Tibial nerve (tissue), 4 donors: ENCODE data around the gene ZCWPW1. TPM values are rescaled to one million over a fixed set of nuclear protein-coding genes. Genes with fewer than 3 reads are reported as not detected.

ENCODE experiments used
- DNase-seq, 2 donors: peaks; one replicate each; pipeline ENCODE4 v3.0.0-alpha.2; 2019; ENCODE audit warnings: low spot score in 2 of 2
- H3K27ac ChIP-seq, 4 donors: fragments of 200-600 bp; sonication (generic) in 3 of 4; one replicate each; pipeline ENCODE4 v1.5.1; 2017 to 2019; ENCODE audit warnings: mild to moderate bottlenecking in 1 of 4
- H3K27me3 ChIP-seq, 2 donors: fragments of 200-600 bp; sonication (generic) in 1 of 2; one replicate each; pipeline versions ENCODE4 v1.5.1 to v1.6.0; 2017 to 2019
- H3K36me3 ChIP-seq, 3 donors: fragments of 200-600 bp; sonication (generic); one replicate each; pipeline ENCODE4 v1.5.1; 2018 to 2019
- H3K4me1 ChIP-seq, 4 donors: fragments of 200-600 bp; sonication (generic) in 3 of 4; one replicate each; pipeline ENCODE4 v1.5.1; 2017 to 2019
- H3K4me3 ChIP-seq, 4 donors: fragments of 200-600 bp; sonication (generic) in 3 of 4; one replicate each; pipeline ENCODE4 v1.5.1; 2017 to 2019; ENCODE audit warnings: mild to moderate bottlenecking in 1 of 4, moderate library complexity in 1 of 4
- H3K9me3 ChIP-seq, 4 donors: fragments of 200-600 bp; sonication (generic) in 3 of 4; one replicate each; pipeline ENCODE4 v1.5.1; 2017 to 2019
- CTCF ChIP-seq, 5 experiments: fragments of 200-600 bp in 3 of 5; fragments of 450-650 bp in 2 of 5; sonication (generic) in 3 of 5; IDR thresholded peaks; one replicate each; pipeline ENCODE4 v1.5.1; 2016 to 2019; ENCODE audit warnings: antibody characterized with exemption in 5 of 5, mild to moderate bottlenecking in 3 of 5, moderate library complexity in 2 of 5
- EP300 ChIP-seq, 2 donors: sonication (generic); formaldehyde crosslinking; IDR thresholded peaks; one replicate each; pipeline ENCODE4 v1.6.1; 2017; ENCODE audit warnings: antibody characterized with exemption in 2 of 2, mild to moderate bottlenecking in 1 of 2
- POLR2A ChIP-seq, 2 donors: fragments of 450-650 bp; IDR thresholded peaks; one replicate each; pipeline ENCODE4 v1.6.1; 2017; ENCODE audit warnings: antibody characterized with exemption in 2 of 2, mild to moderate bottlenecking in 2 of 2, moderate library complexity in 2 of 2
- WGBS, 2 donors: methylation state at CpG; one replicate each; pipeline ENCODE4 v1.1.5; 2018; 5-methylcytosine and 5-hydroxymethylcytosine counted together
- total RNA-seq, 4 donors: library from RNA; depleted of rRNA; stranded (reverse); fragments of >200 nt; gene quantifications; one replicate each; pipeline ENCODE4 v1.1.0, GENCODE V29; 2016

ZCWPW1 gene
- total RNA-seq, 4 donors from 2014 or later, result 3.6 to 7.3 (median 4.9) TPM

- peak overlapping the region in 1 of 4 donors; percentile 30 for H3K27ac ChIP-seq
Measured at GRCh38 chr7:100433276-100433591, 4.7 kb upstream of the ZCWPW1 start.

GRCh38 chr7:100432621-100433275 lies 4.2 kb upstream of the ZCWPW1 start:
- Histone ChIP-seq H3K4me1 (peaks cover 0 to 55% (median 30%) of the 10 kb centered on the region in 4 donors), H3K36me3 (peaks cover 0 to 39% (median 7%) of the 10 kb centered on the region in 3 donors), H3K27me3 (no peaks in the 10 kb centered on the region), H3K27ac (peak overlapping the region in 2 of 4 donors; percentile 19 to 100), H3K4me3 (no peak overlapping the region), H3K9me3 (no peaks in the 10 kb centered on the region)
- TF ChIP-seq CTCF (IDR thresholded peaks at IDR 0.05) (no peak), EP300 (IDR thresholded peaks at IDR 0.05) (no peak), POLR2A (IDR thresholded peaks at IDR 0.05) (no peak)
- no peak for DNase-seq
- WGBS, 2 donors, result 81 to 83% methylated on average over 21 of the region's 21 CpGs

More at GRCh38 chr7:100433276-100433591, 4.7 kb upstream of the ZCWPW1 start:
- Histone ChIP-seq H3K27me3 (no peaks in the 10 kb centered on the region), H3K9me3 (no peaks in the 10 kb centered on the region), H3K36me3 (peaks cover 0 to 39% (median 7%) of the 10 kb centered on the region in 3 donors), H3K4me3 (no peak overlapping the region), H3K4me1 (peaks cover 0 to 51% (median 30%) of the 10 kb centered on the region in 4 donors)
- TF ChIP-seq CTCF (IDR thresholded peaks at IDR 0.05) (no peak), POLR2A (IDR thresholded peaks at IDR 0.05) (no peak), EP300 (IDR thresholded peaks at IDR 0.05) (no peak)
- WGBS, 2 donors, result 64 to 65% methylated on average over 4 of the region's 4 CpGs
- no peak for DNase-seq

GRCh38 chr7:100432053-100432452 lies 3.5 kb upstream of the ZCWPW1 start:
- 88 to 89% methylated on average over 4 of the region's 4 CpGs for WGBS, 2 donors
- peak overlapping the region in 2 of 4 donors; percentile 19 to 100 for H3K27ac ChIP-seq

GRCh38 chr7:100431286-100431735 lies 2.8 kb upstream of the ZCWPW1 start:
- Histone ChIP-seq H3K36me3 (peaks cover 0 to 39% (median 7%) of the 10 kb centered on the region in 3 donors), H3K4me3 (peak overlapping the region in 1 of 4 donors; percentile 75), H3K27me3 (no peaks in the 10 kb centered on the region), H3K4me1 (peaks cover 0 to 62% (median 30%) of the 10 kb centered on the region in 4 donors), H3K27ac (peak overlapping the region in 2 of 4 donors; percentile 99 to 100), H3K9me3 (no peaks in the 10 kb centered on the region)
- TF ChIP-seq POLR2A (IDR thresholded peaks at IDR 0.05), result no peak
- DNase-seq, result no peak
- WGBS, 2 donors, result 88 to 90% methylated on average over 20 to 23 of the region's 23 CpGs

More at GRCh38 chr7:100432053-100432452, 3.5 kb upstream of the ZCWPW1 start:
- Histone ChIP-seq H3K4me1 (peaks cover 0 to 62% (median 30%) of the 10 kb centered on the region in 4 donors), H3K4me3 (no peak overlapping the region), H3K9me3 (no peaks in the 10 kb centered on the region), H3K36me3 (peaks cover 0 to 39% (median 7%) of the 10 kb centered on the region in 3 donors), H3K27me3 (no peaks in the 10 kb centered on the region)
- no peak for TF ChIP-seq POLR2A (IDR thresholded peaks at IDR 0.05)
- TF ChIP-seq CTCF (IDR thresholded peaks at IDR 0.05), result no peak
- TF ChIP-seq EP300 (IDR thresholded peaks at IDR 0.05), result no peak
- DNase-seq, result no peak

GRCh38 chr7:100430493-100431285 lies 2.2 kb upstream of the ZCWPW1 start:
- peak overlapping the region; percentile 97 to 100 (median 100) for H3K27ac ChIP-seq
- H3K36me3 ChIP-seq, result peaks cover 0 to 39% (median 7%) of the 10 kb centered on the region in 3 donors
- peak overlapping the region; percentile 74 to 97 (median 86) for H3K4me3 ChIP-seq
- TF ChIP-seq EP300 (IDR thresholded peaks at IDR 0.05), result no peak
- TF ChIP-seq CTCF (IDR thresholded peaks at IDR 0.05), result no peak
- TF ChIP-seq POLR2A (IDR thresholded peaks at IDR 0.05), result no peak
- WGBS, 2 donors, result 23 to 24% methylated on average over 25 to 26 of the region's 31 CpGs
- H3K27me3 ChIP-seq, result no peaks in the 10 kb centered on the region
- no peaks in the 10 kb centered on the region for H3K9me3 ChIP-seq
- peaks cover 0 to 62% (median 30%) of the 10 kb centered on the region in 4 donors for H3K4me1 ChIP-seq
- DNase-seq, result no peak
